ENCODE results near the gene COX5A.

DNA sequence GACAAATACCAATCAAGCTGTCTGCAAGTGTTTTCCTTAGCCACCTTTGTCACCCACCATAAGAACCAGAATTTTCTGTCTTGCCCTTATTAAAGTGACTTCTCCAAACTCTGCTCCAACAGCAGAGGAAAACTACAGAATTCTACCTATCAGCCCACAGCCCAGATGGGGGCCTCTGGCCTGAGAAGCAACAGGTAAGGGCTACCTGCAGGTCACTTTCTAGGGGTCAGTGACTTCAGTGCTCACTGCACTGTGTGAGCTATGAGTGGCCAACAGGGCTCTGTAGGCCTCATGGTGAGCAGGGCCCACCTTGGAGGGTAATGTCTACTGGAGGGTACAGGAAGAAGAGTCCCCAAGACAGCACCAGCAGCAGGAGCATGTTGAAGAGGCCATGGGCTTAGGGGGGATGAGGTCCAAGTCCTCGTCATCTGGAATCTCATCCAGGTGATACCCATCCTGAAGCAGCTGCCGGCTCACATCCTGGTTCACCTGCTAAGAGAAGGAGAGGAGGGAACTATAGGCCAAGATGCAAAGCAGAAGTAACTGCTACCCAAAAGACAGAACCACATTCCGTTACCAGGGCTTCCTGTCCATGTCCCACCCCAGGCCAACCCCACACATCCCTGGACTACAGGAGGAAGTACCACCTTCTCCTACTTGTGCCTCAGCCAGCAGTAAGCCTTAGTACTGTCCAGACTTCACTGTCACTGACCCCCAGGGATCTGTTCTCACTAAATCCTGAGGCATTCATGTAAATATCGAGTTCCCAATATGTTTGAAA, 35.4 kb downstream of the COX5A start:
- TF ChIP-seq, protein P1, sequence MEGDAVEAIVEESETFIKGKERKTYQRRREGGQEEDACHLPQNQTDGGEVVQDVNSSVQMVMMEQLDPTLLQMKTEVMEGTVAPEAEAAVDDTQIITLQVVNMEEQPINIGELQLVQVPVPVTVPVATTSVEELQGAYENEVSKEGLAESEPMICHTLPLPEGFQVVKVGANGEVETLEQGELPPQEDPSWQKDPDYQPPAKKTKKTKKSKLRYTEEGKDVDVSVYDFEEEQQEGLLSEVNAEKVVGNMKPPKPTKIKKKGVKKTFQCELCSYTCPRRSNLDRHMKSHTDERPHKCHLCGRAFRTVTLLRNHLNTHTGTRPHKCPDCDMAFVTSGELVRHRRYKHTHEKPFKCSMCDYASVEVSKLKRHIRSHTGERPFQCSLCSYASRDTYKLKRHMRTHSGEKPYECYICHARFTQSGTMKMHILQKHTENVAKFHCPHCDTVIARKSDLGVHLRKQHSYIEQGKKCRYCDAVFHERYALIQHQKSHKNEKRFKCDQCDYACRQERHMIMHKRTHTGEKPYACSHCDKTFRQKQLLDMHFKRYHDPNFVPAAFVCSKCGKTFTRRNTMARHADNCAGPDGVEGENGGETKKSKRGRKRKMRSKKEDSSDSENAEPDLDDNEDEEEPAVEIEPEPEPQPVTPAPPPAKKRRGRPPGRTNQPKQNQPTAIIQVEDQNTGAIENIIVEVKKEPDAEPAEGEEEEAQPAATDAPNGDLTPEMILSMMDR (IDR thresholded peaks at IDR 0.05), result no peak
- TF ChIP-seq EZH2 (IDR thresholded peaks at IDR 0.05; ENCODE audit: borderline replicate concordance, insufficient read depth, low read depth, low read length, poor library complexity, severe bottlenecking), result no peak
